Tibial nerve (tissue), 4 donors: Measurements from ENCODE around the gene ZNF354C. TPM values are rescaled to one million over a fixed set of nuclear protein-coding genes. Genes with fewer than 3 reads are reported as not detected.

Experiments used
- DNase-seq, 2 donors: peaks; one replicate each; pipeline ENCODE4 v3.0.0-alpha.2; 2019; ENCODE audit warnings: low spot score in 2 of 2
- H3K27ac ChIP-seq, 4 donors: fragments of 200-600 bp; sonication (generic) in 3 of 4; one replicate each; pipeline ENCODE4 v1.5.1; 2017 to 2019; ENCODE audit warnings: mild to moderate bottlenecking in 1 of 4
- H3K27me3 ChIP-seq, 2 donors: fragments of 200-600 bp; sonication (generic) in 1 of 2; one replicate each; pipeline versions ENCODE4 v1.5.1 to v1.6.0; 2017 to 2019
- H3K36me3 ChIP-seq, 3 donors: fragments of 200-600 bp; sonication (generic); one replicate each; pipeline ENCODE4 v1.5.1; 2018 to 2019
- H3K4me1 ChIP-seq, 4 donors: fragments of 200-600 bp; sonication (generic) in 3 of 4; one replicate each; pipeline ENCODE4 v1.5.1; 2017 to 2019
- H3K4me3 ChIP-seq, 4 donors: fragments of 200-600 bp; sonication (generic) in 3 of 4; one replicate each; pipeline ENCODE4 v1.5.1; 2017 to 2019; ENCODE audit warnings: mild to moderate bottlenecking in 1 of 4, moderate library complexity in 1 of 4
- H3K9me3 ChIP-seq, 4 donors: fragments of 200-600 bp; sonication (generic) in 3 of 4; one replicate each; pipeline ENCODE4 v1.5.1; 2017 to 2019
- CTCF ChIP-seq, 5 experiments: fragments of 200-600 bp in 3 of 5; fragments of 450-650 bp in 2 of 5; sonication (generic) in 3 of 5; IDR thresholded peaks; one replicate each; pipeline ENCODE4 v1.5.1; 2016 to 2019; ENCODE audit warnings: antibody characterized with exemption in 5 of 5, mild to moderate bottlenecking in 3 of 5, moderate library complexity in 2 of 5
- EP300 ChIP-seq, 2 donors: sonication (generic); formaldehyde crosslinking; IDR thresholded peaks; one replicate each; pipeline ENCODE4 v1.6.1; 2017; ENCODE audit warnings: antibody characterized with exemption in 2 of 2, mild to moderate bottlenecking in 1 of 2
- POLR2A ChIP-seq, 2 donors: fragments of 450-650 bp; IDR thresholded peaks; one replicate each; pipeline ENCODE4 v1.6.1; 2017; ENCODE audit warnings: antibody characterized with exemption in 2 of 2, mild to moderate bottlenecking in 2 of 2, moderate library complexity in 2 of 2
- WGBS, 2 donors: methylation state at CpG; one replicate each; pipeline ENCODE4 v1.1.5; 2018; 5-methylcytosine and 5-hydroxymethylcytosine counted together
- total RNA-seq, 4 donors: library from RNA; depleted of rRNA; stranded (reverse); fragments of >200 nt; gene quantifications; one replicate each; pipeline ENCODE4 v1.1.0, GENCODE V29; 2016

The ZNF354C gene
- total RNA-seq, 4 donors from 2014 or later: 7.0 to 9.9 (median 9.2) TPM

- DNase-seq: no peak
- TF ChIP-seq POLR2A (IDR thresholded peaks at IDR 0.05) (no peak), EP300 (IDR thresholded peaks at IDR 0.05) (no peak), CTCF (IDR thresholded peaks at IDR 0.05) (no peak)
- 92 to 93% methylated on average over 9 of the region's 9 CpGs for WGBS, 2 donors
- peaks cover 0 to 31% (median 0%) of the 10 kb centered on the region in 3 donors for H3K36me3 ChIP-seq
- no peak overlapping the region for H3K4me3 ChIP-seq
- H3K27me3 ChIP-seq: no peaks in the 10 kb centered on the region
- no peak overlapping the region for H3K27ac ChIP-seq
- H3K4me1 ChIP-seq: no peaks in the 10 kb centered on the region
- H3K9me3 ChIP-seq: peaks cover 0 to 88% (median 32%) of the 10 kb centered on the region in 4 donors
Observed at GRCh38 chr5:179110528-179110927, 50.4 kb downstream of the ZNF354C start.

GRCh38 chr5:179111267-179112207 lies 51.4 kb downstream of the ZNF354C start:
- no peak for DNase-seq
- H3K36me3 ChIP-seq: peaks cover 0 to 41% (median 0%) of the 10 kb centered on the region in 3 donors
- H3K4me3 ChIP-seq: no peak overlapping the region
- peaks cover 0 to 98% (median 33%) of the 10 kb centered on the region in 4 donors for H3K9me3 ChIP-seq
- no peak overlapping the region for H3K27ac ChIP-seq
- H3K4me1 ChIP-seq: no peaks in the 10 kb centered on the region
- TF ChIP-seq CTCF (IDR thresholded peaks at IDR 0.05): no peak
- no peak for TF ChIP-seq EP300 (IDR thresholded peaks at IDR 0.05)
- H3K27me3 ChIP-seq: no peaks in the 10 kb centered on the region
- WGBS, 2 donors: 90 to 91% methylated on average over 21 of the region's 21 CpGs

- peaks cover 0 to 100% (median 30%) of the 10 kb centered on the region in 4 donors for H3K9me3 ChIP-seq
- no peaks in the 10 kb centered on the region for H3K27me3 ChIP-seq
- TF ChIP-seq POLR2A (IDR thresholded peaks at IDR 0.05) (no peak), CTCF (IDR thresholded peaks at IDR 0.05) (no peak), EP300 (IDR thresholded peaks at IDR 0.05) (no peak)
Observed at GRCh38 chr5:179112469-179113142, 52.4 kb downstream of the ZNF354C start.

GRCh38 chr5:179113143-179113530 lies 53.0 kb downstream of the ZNF354C start:
- TF ChIP-seq EP300 (IDR thresholded peaks at IDR 0.05) (no peak), CTCF (IDR thresholded peaks at IDR 0.05) (no peak), POLR2A (IDR thresholded peaks at IDR 0.05) (no peak)
- H3K4me1 ChIP-seq: no peaks in the 10 kb centered on the region
- DNase-seq: no peak
- H3K36me3 ChIP-seq: peaks cover 0 to 55% (median 0%) of the 10 kb centered on the region in 3 donors
- no peaks in the 10 kb centered on the region for H3K27me3 ChIP-seq
- no peak overlapping the region for H3K4me3 ChIP-seq
- peaks cover 0 to 98% (median 27%) of the 10 kb centered on the region in 4 donors for H3K9me3 ChIP-seq
- 93% methylated on average over 13 of the region's 13 CpGs for WGBS, 2 donors
- H3K27ac ChIP-seq: no peak overlapping the region

More at GRCh38 chr5:179112469-179113142, 52.4 kb downstream of the ZNF354C start:
- Histone ChIP-seq H3K36me3 (peaks cover 0 to 51% (median 0%) of the 10 kb centered on the region in 3 donors), H3K4me3 (no peak overlapping the region), H3K27ac (no peak overlapping the region), H3K4me1 (no peaks in the 10 kb centered on the region)
- DNase-seq: no peak
- 89 to 95% methylated on average over 12 of the region's 12 CpGs for WGBS, 2 donors
